Ovary (tissue), 3 donors: ENCODE measurements around the gene LRP1B.

Experiments used
- POLR2A ChIP-seq: fragments of 450-650 bp; IDR thresholded peaks from one replicate; pipeline ENCODE4 v1.6.1; 2017; ENCODE audit warnings: antibody characterized with exemption, mild to moderate bottlenecking, moderate library complexity
- TF ChIP-seq, protein P1 (sequence below), 3 donors: fragments of 450-650 bp in 2 of 3; fragments of 200-600 bp in 1 of 3; IDR thresholded peaks; one replicate each; pipeline versions ENCODE4 v1.5.1 to v1.8.0; 2016 to 2022; ENCODE audit warnings: antibody characterized with exemption in 3 of 3, mild to moderate bottlenecking in 1 of 3
- donor health status: DM: no; HTN: no; CAD: no.

DNA sequence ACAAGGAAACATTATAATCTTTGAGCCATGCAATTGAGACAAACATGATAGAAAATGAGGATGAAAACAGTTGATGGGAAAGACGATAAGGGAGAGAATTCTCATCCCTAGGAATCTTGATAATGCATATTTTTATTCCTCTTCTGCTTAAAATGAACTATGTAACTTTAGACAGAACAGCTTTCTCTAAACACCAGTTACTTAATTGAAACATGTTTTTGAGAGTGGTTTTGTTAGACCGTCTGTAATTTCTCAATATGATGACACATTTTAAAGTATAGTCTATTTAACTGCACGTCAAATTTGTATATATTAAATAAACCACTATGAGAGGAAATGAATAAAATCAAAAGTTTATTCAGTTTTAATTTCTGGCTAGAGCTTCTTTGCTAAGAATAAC is 1896.7 kb downstream of the LRP1B start:
- TF ChIP-seq, protein P1, sequence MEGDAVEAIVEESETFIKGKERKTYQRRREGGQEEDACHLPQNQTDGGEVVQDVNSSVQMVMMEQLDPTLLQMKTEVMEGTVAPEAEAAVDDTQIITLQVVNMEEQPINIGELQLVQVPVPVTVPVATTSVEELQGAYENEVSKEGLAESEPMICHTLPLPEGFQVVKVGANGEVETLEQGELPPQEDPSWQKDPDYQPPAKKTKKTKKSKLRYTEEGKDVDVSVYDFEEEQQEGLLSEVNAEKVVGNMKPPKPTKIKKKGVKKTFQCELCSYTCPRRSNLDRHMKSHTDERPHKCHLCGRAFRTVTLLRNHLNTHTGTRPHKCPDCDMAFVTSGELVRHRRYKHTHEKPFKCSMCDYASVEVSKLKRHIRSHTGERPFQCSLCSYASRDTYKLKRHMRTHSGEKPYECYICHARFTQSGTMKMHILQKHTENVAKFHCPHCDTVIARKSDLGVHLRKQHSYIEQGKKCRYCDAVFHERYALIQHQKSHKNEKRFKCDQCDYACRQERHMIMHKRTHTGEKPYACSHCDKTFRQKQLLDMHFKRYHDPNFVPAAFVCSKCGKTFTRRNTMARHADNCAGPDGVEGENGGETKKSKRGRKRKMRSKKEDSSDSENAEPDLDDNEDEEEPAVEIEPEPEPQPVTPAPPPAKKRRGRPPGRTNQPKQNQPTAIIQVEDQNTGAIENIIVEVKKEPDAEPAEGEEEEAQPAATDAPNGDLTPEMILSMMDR (IDR thresholded peaks at IDR 0.05), result no peak
- no peak for TF ChIP-seq POLR2A
